IPS-20b (cell line): ENCODE results near the gene ARMC7.
"Not testable (repeated sequence)": the region's sequence is repeated elsewhere in the genome, so short reads cannot be mapped to it uniquely, and the experiment has no call there.

Experiments
- H3K27ac ChIP-seq: one replicate; pipeline ENCODE4 v1.5.1; 2013; ENCODE audit warnings: low read length
- H3K27me3 ChIP-seq: 2 replicates; pipeline ENCODE4 v1.6.1; 2013; ENCODE audit warnings: mild to moderate bottlenecking, low read length, inconsistent platforms; ENCODE audit not compliant: insufficient read depth
- H3K36me3 ChIP-seq: 2 replicates; pipeline ENCODE4 v1.6.1; 2013; ENCODE audit warnings: low read depth, mild to moderate bottlenecking, inconsistent platforms, low read length, moderate library complexity; ENCODE audit not compliant: insufficient read depth
- H3K4me1 ChIP-seq: 2 replicates; pipeline ENCODE4 v1.6.1; 2013; ENCODE audit warnings: mild to moderate bottlenecking, control low read depth, inconsistent platforms, low read length, moderate library complexity; ENCODE audit not compliant: insufficient read depth
- H3K4me3 ChIP-seq: 2 replicates; pipeline ENCODE4 v1.5.1; 2013; ENCODE audit warnings: mild to moderate bottlenecking, low read length, inconsistent platforms
- H3K9ac ChIP-seq: 2 replicates; pipeline ENCODE4 v1.6.1; 2013; ENCODE audit warnings: low read depth, mild to moderate bottlenecking, inconsistent platforms, low read length, moderate library complexity
- H3K9me3 ChIP-seq: 2 replicates; pipeline ENCODE4 v1.6.1; 2013; ENCODE audit warnings: mild to moderate bottlenecking, low read depth, low read length, inconsistent platforms; ENCODE audit not compliant: insufficient read depth

ARMC7 gene

DNA sequence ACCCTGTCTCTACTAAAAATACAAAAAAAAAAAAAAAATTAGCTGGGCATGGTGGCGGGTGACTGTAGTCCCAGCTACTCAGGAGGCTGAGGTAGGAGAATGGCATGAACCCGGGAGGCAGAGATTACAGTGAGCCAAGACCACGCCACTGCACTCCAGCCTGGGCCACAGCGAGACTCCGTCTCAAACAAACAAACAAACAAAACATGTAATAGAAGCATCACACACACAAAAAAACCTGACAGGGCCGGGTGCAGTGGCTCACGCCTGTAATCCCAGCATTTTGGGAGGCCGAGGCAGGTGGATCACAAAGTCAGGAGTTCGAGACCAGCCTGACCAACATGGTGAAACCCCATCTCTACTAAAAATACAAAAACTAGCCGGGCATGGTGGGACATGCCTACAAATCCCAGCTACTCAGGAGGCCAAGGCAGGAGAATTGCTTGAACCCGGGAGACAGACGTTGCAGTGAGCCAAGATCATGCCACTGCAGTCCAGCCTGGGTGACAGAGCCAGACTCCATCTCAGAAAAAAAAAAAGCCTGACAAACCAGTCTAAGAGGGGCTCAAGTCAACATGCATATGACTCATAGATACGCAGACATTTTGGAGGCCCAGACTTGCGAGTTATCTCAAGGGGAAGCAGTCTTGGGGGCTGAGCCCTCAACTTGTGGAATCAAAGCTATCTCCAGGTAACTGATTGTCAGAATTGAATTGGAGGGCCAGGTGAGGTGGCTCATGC is 24.0 kb downstream of the ARMC7 start:
- H3K9me3 ChIP-seq, H3K27ac ChIP-seq, H3K9ac ChIP-seq, H3K27me3 ChIP-seq, H3K4me3 ChIP-seq, H3K4me1 ChIP-seq: not testable (repeated sequence)
- peaks cover 55% of the 10 kb centered on the region for H3K36me3 ChIP-seq

DNA sequence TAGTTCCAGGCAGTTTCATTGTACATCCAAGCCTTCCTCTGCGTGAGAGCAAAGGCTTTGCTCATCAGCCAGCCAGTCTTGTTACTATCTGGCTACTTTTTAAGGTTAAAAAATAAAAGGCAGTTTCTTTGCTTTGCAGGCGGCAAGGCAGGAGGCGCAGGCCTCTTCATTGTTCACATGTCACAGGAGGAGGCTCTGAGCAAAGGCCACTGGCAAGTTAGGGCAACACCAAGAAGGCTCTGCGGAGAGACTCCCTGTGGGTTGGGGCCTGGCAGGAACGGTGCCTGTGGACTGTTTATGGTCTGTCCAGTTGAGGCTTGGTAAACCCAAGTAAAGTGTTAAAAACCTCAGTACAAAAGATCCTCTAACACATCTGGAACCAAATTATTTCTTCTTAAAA is 25.7 kb downstream of the ARMC7 start:
- Histone ChIP-seq H3K27me3 (no peaks in the 10 kb centered on the region), H3K4me1 (no peaks in the 10 kb centered on the region), H3K27ac (no peak overlapping the region), H3K9me3 (no peaks in the 10 kb centered on the region), H3K36me3 (peaks cover 57% of the 10 kb centered on the region), H3K9ac (no peak overlapping the region), H3K4me3 (no peak overlapping the region)

DNA sequence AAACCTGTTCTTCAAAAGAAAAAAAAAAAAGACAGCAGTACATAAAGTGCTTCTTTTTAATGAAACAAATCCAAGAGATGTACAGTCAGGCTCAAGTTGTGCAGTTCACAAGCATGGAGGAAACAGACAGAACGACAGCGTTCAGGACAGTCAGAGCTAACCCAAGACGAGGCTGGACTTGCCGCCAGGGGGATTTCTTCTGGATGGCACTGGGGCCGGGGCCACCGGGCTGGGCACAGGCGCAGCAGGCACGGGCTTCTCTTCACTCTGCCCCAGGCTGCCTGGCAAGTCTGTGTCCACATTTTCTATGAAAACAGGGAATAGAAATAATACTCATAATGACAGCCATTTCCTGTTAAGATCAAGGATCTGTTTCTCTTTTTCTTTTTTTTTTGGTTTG is 26.2 kb downstream of the ARMC7 start:
- Histone ChIP-seq H3K27ac (no peak overlapping the region), H3K9me3 (no peaks in the 10 kb centered on the region), H3K36me3 (peaks cover 62% of the 10 kb centered on the region), H3K4me3 (no peak overlapping the region), H3K9ac (no peak overlapping the region), H3K4me1 (no peaks in the 10 kb centered on the region), H3K27me3 (no peaks in the 10 kb centered on the region)

DNA sequence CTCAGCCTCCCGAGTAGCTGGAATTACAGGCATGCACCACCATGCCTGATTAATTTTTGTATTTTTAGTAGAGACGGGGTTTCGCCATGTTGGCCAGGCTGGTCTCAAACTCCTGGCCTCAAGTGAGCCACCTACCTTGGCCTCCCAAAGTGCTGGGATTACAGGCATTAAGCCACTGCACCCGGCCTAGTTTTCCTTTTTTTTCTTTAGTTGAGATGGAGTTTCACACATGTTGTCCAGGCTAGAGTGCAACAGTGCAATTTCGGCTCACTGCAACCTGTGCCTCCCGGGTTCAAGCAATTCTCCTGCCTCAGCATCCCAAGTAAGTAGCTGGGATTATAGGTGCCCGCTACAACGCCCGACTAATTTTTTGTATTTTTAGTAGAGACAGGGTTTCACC is 28.0 kb downstream of the ARMC7 start:
- H3K4me1 ChIP-seq, H3K9me3 ChIP-seq, H3K4me3 ChIP-seq, H3K27me3 ChIP-seq, H3K27ac ChIP-seq, H3K9ac ChIP-seq: not testable (repeated sequence)
- peaks cover 78% of the 10 kb centered on the region for H3K36me3 ChIP-seq

DNA sequence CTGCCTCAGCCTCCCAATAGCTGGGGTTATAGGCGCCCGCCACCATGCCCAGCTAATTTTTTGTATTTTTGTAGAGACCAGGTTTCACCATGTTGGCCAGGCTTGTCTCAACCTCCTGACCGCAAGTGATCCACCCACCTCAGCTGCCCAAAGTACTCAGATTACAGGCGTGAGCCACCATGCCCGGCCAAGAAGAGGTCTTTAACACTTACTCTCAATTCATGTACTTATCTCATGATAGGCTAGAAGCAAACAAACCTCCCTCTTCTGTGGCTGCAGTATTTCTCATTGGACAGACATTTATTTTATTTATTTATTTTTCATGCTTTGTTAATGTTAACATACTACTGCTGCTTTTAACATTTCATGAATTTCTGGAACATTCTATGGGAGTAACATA is 28.8 kb downstream of the ARMC7 start:
- no peaks in the 10 kb centered on the region for H3K4me1 ChIP-seq
- no peaks in the 10 kb centered on the region for H3K27me3 ChIP-seq
- peaks cover 86% of the 10 kb centered on the region for H3K36me3 ChIP-seq
- no peaks in the 10 kb centered on the region for H3K9me3 ChIP-seq
- H3K27ac ChIP-seq: no peak overlapping the region
- H3K9ac ChIP-seq: no peak overlapping the region
- H3K4me3 ChIP-seq: no peak overlapping the region

DNA sequence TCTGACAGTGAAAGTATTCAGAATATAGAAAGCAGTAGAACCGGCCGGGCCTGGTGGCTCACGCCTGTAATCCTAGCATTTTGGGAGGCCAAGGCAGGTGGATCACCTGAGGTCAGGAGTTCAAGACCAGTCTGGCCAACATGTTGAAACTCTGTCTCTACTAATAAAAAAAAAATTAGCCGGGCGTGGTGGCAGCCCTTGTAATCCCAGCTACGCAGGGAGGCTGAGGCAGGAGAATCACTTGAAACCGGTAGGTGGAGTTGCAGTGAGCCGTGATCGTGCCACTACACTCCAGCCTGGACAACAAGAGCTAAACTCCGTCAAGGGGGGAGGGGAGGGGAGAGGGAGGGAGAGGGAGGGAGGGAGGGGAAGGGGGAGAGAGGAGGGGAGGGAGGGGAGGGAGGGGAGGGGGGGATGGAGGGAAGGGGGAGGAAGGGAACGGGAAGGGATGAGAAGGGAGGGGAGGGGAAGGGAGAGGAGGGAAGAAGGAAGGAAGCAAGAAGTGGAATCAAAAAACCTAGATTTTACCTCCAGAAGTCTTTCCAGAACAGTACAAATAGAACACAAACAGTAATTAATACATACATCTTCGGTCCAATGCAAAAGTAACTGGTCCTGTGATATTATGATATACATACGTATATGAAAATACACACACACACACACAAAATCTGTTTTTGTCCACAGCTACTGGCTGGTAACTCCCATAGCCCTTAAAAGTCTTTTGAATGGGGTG is 32.6 kb downstream of the ARMC7 start:
- no peaks in the 10 kb centered on the region for H3K4me1 ChIP-seq
- H3K4me3 ChIP-seq: no peak overlapping the region
- H3K27ac ChIP-seq: no peak overlapping the region
- H3K9ac ChIP-seq: no peak overlapping the region
- H3K9me3 ChIP-seq: no peaks in the 10 kb centered on the region
- no peaks in the 10 kb centered on the region for H3K27me3 ChIP-seq
- peaks cover 96% of the 10 kb centered on the region for H3K36me3 ChIP-seq

DNA sequence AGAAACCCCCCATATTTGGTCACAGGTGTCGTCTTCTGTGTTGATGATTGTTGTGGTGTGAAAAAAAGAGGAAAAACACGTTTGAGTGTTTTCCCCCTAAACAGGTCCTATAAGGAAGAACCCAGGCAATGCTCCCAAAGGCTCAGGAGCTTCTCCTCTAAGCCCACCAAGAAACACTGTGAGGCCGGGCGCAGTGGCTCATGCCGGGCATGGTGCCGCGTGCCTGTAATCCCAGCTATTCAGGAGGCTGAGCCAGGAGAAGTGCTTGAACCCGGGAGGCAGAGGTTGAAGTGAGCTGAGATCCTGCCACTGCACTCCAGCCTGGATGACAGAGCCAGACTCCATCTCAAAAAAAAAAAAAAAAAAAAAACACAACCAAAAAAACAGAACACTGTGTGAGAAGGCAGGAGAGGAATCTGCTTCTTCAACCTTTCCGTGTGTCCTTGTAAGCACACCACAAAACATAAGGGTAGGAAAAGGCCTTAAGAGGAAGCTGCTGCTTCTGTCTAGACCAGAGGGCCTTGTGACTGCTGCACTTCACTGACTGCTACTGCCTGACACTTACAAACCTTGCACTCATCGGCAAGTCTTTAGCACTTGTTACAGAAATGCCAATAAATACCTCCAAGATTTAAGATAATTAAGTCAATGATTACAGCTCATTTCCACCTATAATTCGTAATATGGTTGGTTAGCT is 35.2 kb downstream of the ARMC7 start:
- Histone ChIP-seq H3K36me3 (peaks cover 90% of the 10 kb centered on the region), H3K4me3 (no peak overlapping the region), H3K9me3 (no peaks in the 10 kb centered on the region), H3K27me3 (no peaks in the 10 kb centered on the region), H3K4me1 (no peaks in the 10 kb centered on the region), H3K27ac (no peak overlapping the region), H3K9ac (no peak overlapping the region)

DNA sequence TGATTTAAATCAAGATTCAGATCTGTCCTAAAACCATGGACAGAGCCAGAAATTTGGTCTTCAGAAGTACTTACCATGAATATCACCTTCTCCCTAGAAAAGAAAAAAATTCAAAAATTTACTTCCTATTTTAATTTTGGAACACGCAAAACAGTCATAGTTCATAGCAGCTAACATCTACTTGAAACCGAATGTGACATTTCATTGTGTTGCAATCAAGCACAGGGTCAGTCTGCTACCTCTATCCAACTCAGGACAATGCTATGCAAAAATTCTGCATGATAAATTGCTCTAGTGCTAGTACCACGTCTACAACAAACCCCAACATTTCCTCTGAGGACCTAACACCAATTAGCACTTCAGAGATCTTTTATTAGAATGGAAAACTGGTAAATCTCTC is 36.8 kb downstream of the ARMC7 start:
- Histone ChIP-seq H3K9ac (no peak overlapping the region), H3K27ac (no peak overlapping the region), H3K4me3 (no peak overlapping the region), H3K36me3 (peaks cover 74% of the 10 kb centered on the region), H3K4me1 (no peaks in the 10 kb centered on the region), H3K9me3 (no peaks in the 10 kb centered on the region), H3K27me3 (no peaks in the 10 kb centered on the region)

DNA sequence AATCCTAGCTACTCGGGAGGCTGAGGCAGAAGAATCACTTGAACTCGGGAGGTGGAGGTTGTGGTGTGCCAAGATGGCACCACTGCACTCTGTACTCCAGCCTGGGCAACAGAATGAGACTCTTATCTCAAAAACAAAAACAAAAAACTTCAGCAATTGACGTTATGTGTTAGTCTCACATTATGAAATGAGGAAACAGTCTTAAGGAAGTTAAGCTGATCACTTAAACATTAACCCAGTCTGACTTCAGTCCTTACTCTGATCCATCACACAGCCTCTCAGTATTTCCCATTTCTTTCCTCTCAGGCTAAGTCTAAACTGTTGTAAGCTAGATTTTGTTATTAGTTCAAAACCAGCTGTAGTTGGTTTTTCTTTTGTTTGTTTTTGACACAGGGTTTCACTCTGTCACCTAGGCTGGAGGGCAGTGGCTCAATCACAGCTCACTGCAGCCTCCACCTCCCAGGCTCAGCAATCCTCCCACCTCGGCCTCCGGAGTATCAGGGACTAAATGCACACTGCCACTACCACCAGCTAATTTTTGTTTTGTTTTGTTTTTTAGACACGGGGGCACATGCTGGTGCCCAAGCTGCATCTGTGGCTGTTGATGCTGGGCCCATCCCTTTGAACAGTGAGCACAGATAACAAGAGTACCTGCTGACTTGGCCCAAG is 38.2 kb downstream of the ARMC7 start:
- H3K4me1 ChIP-seq: peaks cover 5% of the 10 kb centered on the region; the same call in 1 of the 2 replicates
- no peaks in the 10 kb centered on the region for H3K27me3 ChIP-seq
- peaks cover 62% of the 10 kb centered on the region for H3K36me3 ChIP-seq
- H3K9me3 ChIP-seq: no peaks in the 10 kb centered on the region
- no peak overlapping the region for H3K27ac ChIP-seq
- H3K4me3 ChIP-seq: no peak overlapping the region
- no peak overlapping the region for H3K9ac ChIP-seq

DNA sequence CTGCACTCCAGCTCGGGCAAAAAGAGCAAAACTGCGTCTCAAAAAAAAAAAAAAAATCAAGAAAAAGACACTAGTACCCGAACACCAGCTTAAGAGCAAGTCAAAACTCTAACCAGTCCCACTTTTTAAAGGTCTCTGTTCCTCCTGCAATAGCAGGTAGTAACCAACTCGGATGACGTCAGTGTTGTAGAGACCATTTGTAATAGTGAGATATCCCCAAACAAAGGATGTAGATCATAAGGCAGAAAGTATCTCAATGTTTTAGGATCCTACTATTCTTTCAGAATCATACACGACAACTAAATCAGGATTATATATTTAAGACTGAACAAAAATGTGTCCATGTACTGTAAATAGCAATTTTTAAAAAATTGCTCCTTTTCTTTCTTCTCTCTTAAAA is 42.2 kb downstream of the ARMC7 start:
- Histone ChIP-seq H3K9ac (peak overlapping the region; percentile 97; the same call in 1 of the 2 replicates), H3K9me3 (no peaks in the 10 kb centered on the region), H3K27me3 (no peaks in the 10 kb centered on the region), H3K4me3 (peak overlapping the region; percentile 98), H3K4me1 (peaks cover 9% of the 10 kb centered on the region; the same call in 1 of the 2 replicates), H3K36me3 (peaks cover 22% of the 10 kb centered on the region), H3K27ac (no peak overlapping the region)

DNA sequence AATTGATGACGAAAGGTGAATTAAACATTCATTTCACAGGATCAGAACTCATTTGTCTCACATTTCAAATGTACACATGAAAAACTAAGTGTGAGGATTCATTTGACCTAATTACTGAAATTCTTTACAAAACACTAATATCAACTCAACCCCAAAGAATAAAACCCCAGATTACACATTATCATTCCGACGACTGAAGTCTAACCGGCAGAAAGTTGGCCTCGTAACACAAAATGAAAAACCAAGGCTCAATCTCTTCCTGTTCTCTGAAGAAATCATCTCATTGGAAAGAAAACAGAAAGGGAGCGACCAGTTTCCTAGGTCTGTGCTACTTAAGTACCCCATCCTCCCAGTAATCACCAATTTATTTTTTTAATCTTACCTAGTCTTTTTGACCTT is 42.8 kb downstream of the ARMC7 start:
- peak overlapping the region; percentile 50 for H3K27ac ChIP-seq
- peaks cover 9% of the 10 kb centered on the region; the same call in 1 of the 2 replicates for H3K4me1 ChIP-seq
- peak overlapping the region; percentile 97 for H3K9ac ChIP-seq
- H3K36me3 ChIP-seq: peaks cover 17% of the 10 kb centered on the region
- H3K9me3 ChIP-seq: no peaks in the 10 kb centered on the region
- H3K27me3 ChIP-seq: no peaks in the 10 kb centered on the region
- peak overlapping the region; percentile 98 for H3K4me3 ChIP-seq
